PC-3 (cell line): ENCODE measurements around the gene CLASP1. TPM values are rescaled to one million over a fixed set of nuclear protein-coding genes. Genes with fewer than 3 reads are reported as not detected.
"Not testable (repeated sequence)": the region's sequence is repeated elsewhere in the genome, so short reads cannot be mapped to it uniquely, and the experiment has no call there.

Source experiments
- ATAC-seq: fragments of 200-7000 bp; cut with Tn5 transposase; 2 replicates; pipeline ENCODE4 v1.9.1; 2020; ENCODE audit warnings: mild to moderate bottlenecking, moderate library complexity
- BruUV-seq: library from RNA; stranded (reverse); fragments of 400-500 nt; replicated peaks from 2 replicates; lab custom pipeline; 2021; lab: Mats Ljungman, UMichigan
- CTCF ChIA-PET: fragments of 300-600 bp; sonication (Branson Sonifier 250); formaldehyde crosslinking; loops from one replicate; lab custom pipeline; 2022; ENCODE audit warnings: antibody characterized with exemption; lab: Charles Lee
- POLR2A ChIA-PET: fragments of 300-600 bp; sonication (Branson Sonifier 250); formaldehyde crosslinking; loops from one replicate; lab custom pipeline; 2022; ENCODE audit warnings: antibody characterized with exemption; ENCODE audit not compliant: unreplicated experiment; lab: Charles Lee
- DNase-seq: peaks from one replicate; pipeline ENCODE4 v3.0.0-alpha.2; 2015
- H2AFZ ChIP-seq: fragments of 300-600 bp; sonication (generic); 2 replicates; pipeline ENCODE4 v1.6.0; 2016; ENCODE audit warnings: antibody characterized with exemption, low read length
- H3F3A ChIP-seq: fragments of 300-600 bp; sonication (generic); one replicate; pipeline ENCODE4 v1.6.0; 2017; ENCODE audit warnings: antibody characterized with exemption, low read length, control low read depth, mild to moderate bottlenecking; ENCODE audit not compliant: unreplicated experiment
- H3K27ac ChIP-seq: fragments of 300-600 bp; sonication (generic); 2 replicates; pipeline ENCODE4 v1.5.1; 2016; ENCODE audit warnings: mild to moderate bottlenecking, low read length
- H3K27me3 ChIP-seq: fragments of 300-600 bp; sonication (generic); 2 replicates; pipeline ENCODE4 v1.6.1; 2016; ENCODE audit warnings: low read length, mixed read lengths
- H3K36me3 ChIP-seq: fragments of 300-600 bp; sonication (generic); 2 replicates; pipeline ENCODE4 v1.6.1; 2016; ENCODE audit warnings: low read depth, mixed run types, low read length, mixed read lengths
- H3K4me1 ChIP-seq: fragments of 300-600 bp; sonication (generic); 2 replicates; pipeline ENCODE4 v1.5.1; 2016; ENCODE audit warnings: low read length; ENCODE audit not compliant: insufficient read depth
- H3K4me2 ChIP-seq: fragments of 300-600 bp; sonication (generic); 2 replicates; pipeline ENCODE4 v1.6.0; 2016; ENCODE audit warnings: low read length
- H3K4me3 ChIP-seq: fragments of 300-600 bp; sonication (generic); 2 replicates; pipeline ENCODE4 v1.5.1; 2016; ENCODE audit warnings: mild to moderate bottlenecking, low read length, mixed read lengths
- H3K79me2 ChIP-seq: fragments of 300-600 bp; sonication (generic); 2 replicates; pipeline ENCODE4 v1.6.1; 2017; ENCODE audit warnings: low read length, mixed read lengths
- H3K9ac ChIP-seq: fragments of 300-600 bp; sonication (generic); 2 replicates; pipeline ENCODE4 v1.6.0; 2016; ENCODE audit warnings: mild to moderate bottlenecking, low read length
- H3K9me2 ChIP-seq: fragments of 300-600 bp; sonication (generic); replicated peaks from 2 replicates; pipeline ENCODE4 v1.6.1; 2016; ENCODE audit warnings: mixed run types, low read length, mixed read lengths
- H3K9me3 ChIP-seq: fragments of 300-600 bp; sonication (generic); 2 replicates; pipeline ENCODE4 v1.6.1; 2016; ENCODE audit warnings: low read length, mixed read lengths
- H4K20me1 ChIP-seq: fragments of 300-600 bp; sonication (generic); 2 replicates; pipeline ENCODE4 v1.6.1; 2016; ENCODE audit warnings: low read length, mixed read lengths
- EZH2 ChIP-seq: fragments of 300-600 bp; sonication (generic); IDR thresholded peaks from one replicate; pipeline ENCODE4 v1.6.1; 2017; ENCODE audit warnings: antibody characterized with exemption, mild to moderate bottlenecking, low read length; ENCODE audit not compliant: unreplicated experiment
- EZH2phosphoT487 ChIP-seq: fragments of 300-600 bp; sonication (generic); IDR thresholded peaks from 2 replicates; pipeline ENCODE4 v1.6.1; 2018; ENCODE audit warnings: mild to moderate bottlenecking, antibody characterized with exemption, low read length, borderline replicate concordance
- intact Hi-C: fragments of 100-400 bp; cut with micrococcal nuclease; formaldehyde crosslinking; loops from 2 replicates; pipeline ENCODE4 v1.9.0; 2023
- total RNA-seq: library from RNA; depleted of rRNA; stranded (reverse); fragments of >200 nt; gene quantifications from 2 replicates; pipeline ENCODE4 v1.2.3, GENCODE V29; 2014
- TF ChIP-seq, protein P1 (sequence below): fragments of 300-600 bp; sonication (generic); conservative IDR thresholded peaks from 2 replicates; pipeline ENCODE4 v1.5.1; 2017; ENCODE audit warnings: antibody characterized with exemption, low read depth, mild to moderate bottlenecking, low read length

Gene CLASP1
- total RNA-seq, 1 experiment from 2014 or later: 24.3 TPM

DNA sequence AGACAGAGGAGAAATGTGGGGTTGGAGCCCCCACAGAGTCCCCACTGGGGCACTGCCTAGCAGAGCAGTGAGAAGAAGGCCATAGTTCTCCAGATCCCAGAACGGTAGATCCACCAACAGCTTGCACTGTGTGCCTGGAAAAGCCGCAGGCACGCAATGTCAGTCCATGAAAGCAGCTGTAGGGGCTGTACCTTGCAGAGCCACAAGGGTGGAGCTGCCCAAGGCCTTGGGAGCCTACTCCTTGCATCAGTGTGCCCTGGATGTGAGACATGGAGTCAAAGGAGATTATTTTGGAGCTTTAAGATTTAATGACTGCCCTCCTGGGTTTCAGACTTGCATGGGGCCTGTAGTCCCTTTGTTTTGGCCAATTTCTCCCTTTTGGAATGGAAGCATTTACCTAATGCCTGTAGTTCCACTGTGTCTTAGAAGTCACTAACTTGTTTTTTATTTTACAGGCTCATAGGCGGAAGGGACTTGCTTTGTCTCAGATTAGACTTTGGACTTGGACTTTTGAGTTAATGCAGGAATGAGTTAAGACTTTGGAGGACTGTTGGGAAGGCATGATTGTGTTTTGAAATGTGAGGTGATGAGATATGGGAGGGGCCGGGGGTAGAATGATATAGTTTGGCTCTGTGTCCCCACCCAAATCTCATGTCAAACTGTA, 274.7 kb downstream of the CLASP1 start:
- POLR2A ChIA-PET, H3K9ac ChIP-seq, H3K4me1 ChIP-seq, H3K4me2 ChIP-seq, BruUV-seq, DNase-seq, H3K27ac ChIP-seq, H3K79me2 ChIP-seq, CTCF ChIA-PET, H4K20me1 ChIP-seq, intact Hi-C loops, ATAC-seq, H3K27me3 ChIP-seq, H2AFZ ChIP-seq, H3K9me3 ChIP-seq, H3F3A ChIP-seq, H3K9me2 ChIP-seq, H3K4me3 ChIP-seq: not testable (repeated sequence)
- H3K36me3 ChIP-seq: peaks cover 16% of the 10 kb centered on the region; the same call in 1 of the 2 replicates

GRCh38 chr2:121372721-121373353, 276.4 kb downstream of the CLASP1 start:
- intact Hi-C loops: no loop called here
- TF ChIP-seq EZH2phosphoT487: no peak
- TF ChIP-seq, protein P1, sequence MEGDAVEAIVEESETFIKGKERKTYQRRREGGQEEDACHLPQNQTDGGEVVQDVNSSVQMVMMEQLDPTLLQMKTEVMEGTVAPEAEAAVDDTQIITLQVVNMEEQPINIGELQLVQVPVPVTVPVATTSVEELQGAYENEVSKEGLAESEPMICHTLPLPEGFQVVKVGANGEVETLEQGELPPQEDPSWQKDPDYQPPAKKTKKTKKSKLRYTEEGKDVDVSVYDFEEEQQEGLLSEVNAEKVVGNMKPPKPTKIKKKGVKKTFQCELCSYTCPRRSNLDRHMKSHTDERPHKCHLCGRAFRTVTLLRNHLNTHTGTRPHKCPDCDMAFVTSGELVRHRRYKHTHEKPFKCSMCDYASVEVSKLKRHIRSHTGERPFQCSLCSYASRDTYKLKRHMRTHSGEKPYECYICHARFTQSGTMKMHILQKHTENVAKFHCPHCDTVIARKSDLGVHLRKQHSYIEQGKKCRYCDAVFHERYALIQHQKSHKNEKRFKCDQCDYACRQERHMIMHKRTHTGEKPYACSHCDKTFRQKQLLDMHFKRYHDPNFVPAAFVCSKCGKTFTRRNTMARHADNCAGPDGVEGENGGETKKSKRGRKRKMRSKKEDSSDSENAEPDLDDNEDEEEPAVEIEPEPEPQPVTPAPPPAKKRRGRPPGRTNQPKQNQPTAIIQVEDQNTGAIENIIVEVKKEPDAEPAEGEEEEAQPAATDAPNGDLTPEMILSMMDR: no peak
- no peak for TF ChIP-seq EZH2
- Histone ChIP-seq H3K36me3 (peaks cover 16% of the 10 kb centered on the region; the same call in 1 of the 2 replicates), H3K9me2 (no peaks in the 10 kb centered on the region), H3K79me2 (no peaks in the 10 kb centered on the region), H3K27me3 (no peaks in the 10 kb centered on the region), H3K27ac (no peak overlapping the region), H3K4me1 (no peaks in the 10 kb centered on the region), H4K20me1 (no peaks in the 10 kb centered on the region), H3K4me3 (no peak overlapping the region), H3K4me2 (no peak overlapping the region), H3K9ac (no peak overlapping the region), H3F3A (no peaks in the 10 kb centered on the region), H2AFZ (no peak overlapping the region), H3K9me3 (no peaks in the 10 kb centered on the region)
- BruUV-seq: no TSS peak
- ATAC-seq (no peak), DNase-seq (no peak)
- POLR2A ChIA-PET: no interaction called here
- CTCF ChIA-PET: no interaction called here

GRCh38 chr2:121372082-121372481, 277.2 kb downstream of the CLASP1 start:
- Histone ChIP-seq H2AFZ (no peak overlapping the region), H3F3A (no peaks in the 10 kb centered on the region), H3K9me3 (no peaks in the 10 kb centered on the region), H3K9ac (no peak overlapping the region), H3K9me2 (no peaks in the 10 kb centered on the region), H3K79me2 (no peaks in the 10 kb centered on the region), H3K4me2 (no peak overlapping the region), H3K27me3 (no peaks in the 10 kb centered on the region), H3K36me3 (peaks cover 16% of the 10 kb centered on the region; the same call in 1 of the 2 replicates), H4K20me1 (no peaks in the 10 kb centered on the region), H3K4me1 (no peaks in the 10 kb centered on the region), H3K27ac (no peak overlapping the region), H3K4me3 (no peak overlapping the region)
- intact Hi-C loops: no loop called here
- BruUV-seq: no TSS peak
- ATAC-seq (no peak), DNase-seq (no peak)
- ChIA-PET POLR2A (no interaction called here), CTCF (no interaction called here)
- TF ChIP-seq EZH2phosphoT487: no peak
- TF ChIP-seq EZH2: no peak
- TF ChIP-seq, protein P1: no peak
